GM18868 (cell line): ENCODE measurements around the gene SEMA5A.

Source experiments
- ATAC-seq: cut with Tn5 transposase; IDR thresholded peaks from one replicate; pipeline ENCODE4 v1.9.1; 2021; ENCODE audit warnings: mild to moderate bottlenecking, moderate library complexity; ENCODE audit not compliant: unreplicated experiment

SEMA5A gene

GRCh38 chr5:9451037-9451436 lies 94.8 kb downstream of the SEMA5A start:
- no peak for ATAC-seq

DNA sequence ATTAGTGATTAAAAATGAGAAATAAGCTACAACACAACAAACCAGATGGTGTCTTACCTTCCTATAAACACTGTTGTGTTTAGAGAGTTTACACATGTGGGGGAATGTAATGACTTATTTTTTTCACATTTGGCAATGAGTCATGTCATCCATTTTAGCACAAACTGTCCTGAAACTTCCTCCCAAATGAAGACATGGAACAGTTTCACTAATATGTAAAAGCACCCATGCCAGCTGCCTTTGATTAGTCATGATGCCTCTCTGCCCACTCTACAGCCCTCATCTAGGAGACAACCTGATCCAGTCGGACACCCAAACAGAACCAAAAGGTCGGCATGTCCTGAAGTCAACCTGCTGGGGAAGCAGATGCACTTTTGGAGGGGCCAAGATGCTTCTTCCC lies 98.2 kb downstream of the SEMA5A start:
- ATAC-seq: no peak

DNA sequence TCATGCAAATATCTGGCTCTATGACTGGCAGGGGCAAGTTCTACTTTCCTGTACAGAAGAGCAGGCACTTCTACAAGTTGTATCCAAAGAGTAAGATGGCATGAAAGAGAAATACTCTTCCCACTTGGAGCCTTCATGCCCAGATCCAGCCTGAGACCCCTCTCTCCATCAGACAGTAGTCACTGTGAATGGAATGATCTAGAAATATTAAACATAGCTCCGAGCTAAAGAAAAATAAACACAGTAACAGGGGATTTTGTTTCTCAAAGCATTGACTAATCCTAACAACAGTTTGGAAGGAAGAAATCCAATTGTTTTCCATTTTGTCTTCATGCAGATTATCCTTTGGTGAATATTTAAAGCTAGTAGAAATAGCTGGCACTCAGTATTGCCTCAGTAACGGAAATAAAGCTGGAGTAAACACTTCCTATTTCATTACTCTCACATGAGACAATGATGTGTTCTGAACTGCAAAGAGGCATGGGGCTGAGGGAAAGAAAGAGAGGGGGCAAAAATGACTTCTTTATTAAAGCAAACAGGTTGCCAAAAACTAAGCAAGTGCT lies 100.0 kb downstream of the SEMA5A start:
- no peak for ATAC-seq

DNA sequence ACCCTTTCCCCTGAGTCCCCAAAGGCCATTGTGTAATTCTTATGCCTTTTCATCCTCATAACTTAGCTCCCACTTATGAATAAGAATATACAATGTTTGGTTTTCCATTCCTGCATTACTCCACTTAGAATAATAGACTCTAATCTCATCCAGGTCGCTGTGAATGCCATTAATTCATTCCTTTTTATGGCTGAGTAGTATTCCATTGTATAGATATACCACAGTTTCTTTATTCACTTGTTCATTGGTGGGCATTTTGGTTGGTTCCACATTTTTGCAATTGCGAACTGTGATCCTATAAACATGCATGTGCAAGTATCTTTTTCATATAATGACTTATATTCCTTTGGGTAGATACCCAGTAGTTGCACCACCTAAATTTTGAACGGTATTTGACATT lies 101.5 kb downstream of the SEMA5A start:
- no peak for ATAC-seq

DNA sequence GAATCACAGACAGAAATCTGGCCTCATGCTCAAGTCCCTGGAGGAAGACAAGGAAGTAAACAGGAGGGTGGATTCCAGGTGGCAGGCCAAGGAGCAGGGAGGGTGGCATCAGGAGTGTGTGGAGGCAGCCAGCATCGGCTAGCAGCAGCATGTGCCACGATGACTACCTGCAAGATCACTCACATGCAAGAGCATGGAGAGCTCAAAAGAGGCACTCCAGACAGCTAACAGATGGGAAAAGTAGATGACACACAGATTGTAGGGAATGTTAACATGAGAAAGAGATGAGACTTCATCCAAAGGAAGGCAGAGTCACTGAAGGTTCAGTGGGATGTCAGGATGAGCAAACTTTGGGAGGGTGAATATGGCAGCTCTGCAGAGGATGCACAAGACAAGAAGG lies 104.3 kb downstream of the SEMA5A start:
- no peak for ATAC-seq

GRCh38 chr5:9440517-9440916 lies 105.4 kb downstream of the SEMA5A start:
- no peak for ATAC-seq

DNA sequence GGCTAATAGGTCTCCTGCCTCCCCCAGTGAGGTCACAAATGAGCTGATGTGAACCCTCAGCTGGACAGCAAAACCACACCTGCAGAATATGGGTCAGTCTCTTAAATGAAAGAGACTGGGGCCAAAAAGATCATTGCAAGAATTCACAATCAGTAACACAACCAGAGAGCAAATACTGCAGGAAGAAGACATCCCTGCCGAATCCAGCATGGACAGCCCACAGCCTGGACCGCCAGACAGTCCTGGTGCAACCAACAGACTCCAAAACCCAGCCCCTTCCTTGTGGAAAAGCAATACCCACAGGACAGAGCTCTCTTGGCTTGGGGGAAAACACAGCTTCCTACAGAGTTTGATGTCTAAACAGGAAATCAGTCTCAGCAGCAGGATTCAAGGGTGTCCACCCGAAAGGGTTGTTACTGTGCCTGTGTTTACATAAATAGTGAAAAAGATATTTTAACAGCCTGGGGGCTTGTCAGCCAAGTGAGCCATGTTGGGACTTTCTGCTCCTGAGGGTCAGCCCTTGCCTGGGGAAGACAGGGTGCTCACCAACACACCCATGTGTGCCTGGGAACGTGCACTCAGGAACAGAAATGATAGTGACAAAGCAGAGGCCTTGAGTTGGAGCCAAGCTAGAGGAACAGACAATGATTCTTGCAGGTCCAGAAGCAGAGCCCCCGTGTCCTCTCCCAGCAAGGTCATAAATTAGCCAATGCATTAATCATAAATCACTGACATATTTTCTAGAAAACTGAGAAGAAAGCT lies 106.2 kb downstream of the SEMA5A start:
- no peak for ATAC-seq

DNA sequence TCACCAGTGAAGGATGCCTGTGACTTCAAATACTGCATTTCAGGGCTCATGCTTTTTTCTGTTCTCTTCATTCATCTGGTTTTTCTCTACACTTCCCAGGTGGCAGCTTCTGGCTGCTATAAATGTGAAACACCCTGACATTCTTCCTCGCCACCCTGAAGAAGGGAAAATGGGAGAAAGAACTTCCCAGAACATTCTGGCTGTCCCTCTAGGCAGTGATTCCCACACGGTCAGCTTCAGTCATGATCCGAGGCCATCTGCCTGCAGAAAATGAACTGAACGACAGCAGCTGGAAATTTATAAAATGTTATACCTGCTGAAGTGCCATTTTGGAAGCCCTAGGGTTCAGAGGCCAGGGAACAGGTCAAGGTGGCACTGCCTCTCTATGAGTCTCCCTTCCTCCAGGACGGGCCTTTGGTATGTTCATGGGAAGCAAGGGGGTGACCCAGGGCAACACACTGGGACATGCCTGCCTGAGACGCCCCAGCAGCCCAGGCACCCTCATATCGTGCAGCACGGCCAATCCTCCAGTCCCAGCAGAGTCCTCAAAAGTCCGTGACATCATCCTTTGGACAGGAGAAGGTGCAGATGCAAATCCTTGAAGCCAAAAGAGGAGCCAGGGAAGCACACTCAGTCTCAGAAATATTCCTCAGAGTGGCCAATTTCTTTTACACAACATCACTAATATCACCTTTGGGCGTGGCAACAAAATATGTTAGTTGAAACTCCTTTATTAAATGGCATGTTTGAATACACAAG lies 107.1 kb downstream of the SEMA5A start:
- ATAC-seq: no peak

DNA sequence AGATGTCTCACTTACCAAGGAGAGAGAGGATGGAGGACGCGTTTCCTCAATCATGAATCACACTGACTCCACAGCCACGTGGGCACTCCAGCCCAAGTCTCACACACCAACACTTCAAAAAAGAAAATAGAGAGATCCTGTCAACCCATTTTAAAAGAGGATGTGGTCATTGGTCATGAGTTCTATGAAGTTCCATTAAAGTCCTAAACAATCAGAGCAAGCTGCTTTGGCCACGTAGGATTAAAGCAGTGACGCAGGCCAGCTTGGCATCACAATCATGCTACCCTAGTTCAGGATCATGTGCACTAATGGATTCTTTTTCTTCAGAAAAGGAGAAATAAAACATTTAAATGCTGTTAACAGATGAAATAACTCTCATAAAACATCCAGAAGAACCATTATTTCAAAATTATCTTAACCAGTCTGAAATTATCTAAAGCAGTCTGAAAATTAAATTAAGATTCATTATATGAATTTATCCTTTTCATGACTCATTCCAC lies 108.1 kb downstream of the SEMA5A start:
- ATAC-seq: peak; percentile 67

GRCh38 chr5:9431496-9432258 lies 114.2 kb downstream of the SEMA5A start:
- ATAC-seq: peak; percentile 60

- no peak for ATAC-seq
Observed at GRCh38 chr5:9431151-9431495, 114.8 kb downstream of the SEMA5A start.

- ATAC-seq: no peak
Observed at GRCh38 chr5:9430306-9430705, 115.6 kb downstream of the SEMA5A start.

GRCh38 chr5:9429691-9430215 lies 116.1 kb downstream of the SEMA5A start:
- ATAC-seq: no peak

GRCh38 chr5:9428272-9428671 lies 117.6 kb downstream of the SEMA5A start:
- ATAC-seq: peak; percentile 66

GRCh38 chr5:9425710-9426109 lies 120.2 kb downstream of the SEMA5A start:
- ATAC-seq: no peak

DNA sequence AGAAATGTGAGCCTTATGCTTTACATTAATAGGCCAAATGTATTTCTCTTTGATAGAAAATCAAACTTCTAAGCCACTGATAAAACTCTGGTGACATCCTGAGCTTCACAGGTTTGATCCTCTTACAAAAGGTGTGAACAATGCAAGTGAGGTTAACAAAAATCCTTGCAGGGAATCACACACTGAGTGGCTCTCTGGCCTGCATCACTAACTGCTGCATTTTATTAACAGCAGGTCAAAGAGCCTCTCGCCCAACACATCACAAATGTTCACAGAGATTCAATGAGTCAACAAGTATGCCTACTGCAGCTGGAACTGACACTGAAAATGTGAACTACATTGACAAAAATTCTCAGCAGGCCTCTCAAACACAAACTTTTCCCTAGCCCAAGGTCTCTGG lies 122.3 kb downstream of the SEMA5A start:
- no peak for ATAC-seq

DNA sequence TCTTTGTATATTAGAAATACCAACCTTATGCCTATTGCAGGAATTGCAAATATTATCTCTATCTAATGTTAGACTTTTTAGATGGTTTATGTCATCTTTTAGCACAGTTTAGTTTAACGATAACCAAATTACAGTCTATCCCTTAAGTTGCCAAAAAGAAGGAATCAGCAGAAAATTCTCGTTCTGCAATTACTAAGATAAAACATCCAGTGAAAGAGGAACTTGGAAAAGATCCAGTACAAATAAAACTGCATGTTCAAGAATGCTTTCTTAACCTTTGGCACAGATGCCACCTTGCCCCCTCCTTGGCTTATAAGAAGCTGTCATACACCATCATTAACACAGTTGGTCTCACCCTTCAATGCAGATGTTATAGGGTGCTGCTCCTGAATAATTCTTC lies 124.0 kb downstream of the SEMA5A start:
- no peak for ATAC-seq

GRCh38 chr5:9419794-9420193 lies 126.1 kb downstream of the SEMA5A start:
- no peak for ATAC-seq

- ATAC-seq: no peak
Observed at GRCh38 chr5:9415566-9415965, 130.3 kb downstream of the SEMA5A start.

DNA sequence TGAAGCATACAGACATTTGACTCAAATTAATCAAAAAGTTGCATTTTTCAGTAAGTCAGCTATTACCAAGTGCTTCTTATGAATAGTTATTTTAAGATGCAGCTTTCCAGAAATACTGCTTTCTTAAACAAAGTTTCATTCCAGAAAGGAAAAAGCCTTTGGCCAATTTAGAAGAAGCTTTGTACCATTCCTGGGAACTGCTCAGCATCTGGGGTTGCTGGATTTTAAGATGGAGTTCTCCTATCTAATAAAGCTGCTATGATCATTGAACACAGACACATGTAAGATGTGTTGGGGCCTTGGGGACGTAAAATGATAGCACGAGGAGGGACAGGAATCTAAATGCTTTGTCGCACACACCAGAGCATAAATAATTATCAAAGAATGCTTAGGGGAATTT lies 130.8 kb downstream of the SEMA5A start:
- ATAC-seq: no peak

- ATAC-seq: no peak
Observed at GRCh38 chr5:9411142-9411541, 134.7 kb downstream of the SEMA5A start.
